GM12878 (cell line): ENCODE data around the gene TMEM63C. TPM values are rescaled to one million over a fixed set of nuclear protein-coding genes. Genes with fewer than 3 reads are reported as not detected.
"Not testable (repeated sequence)": the region's sequence is repeated elsewhere in the genome, so short reads cannot be mapped to it uniquely, and the experiment has no call there.

ENCODE experiments used
- ATAC-seq: fragments of 200-7000 bp; cut with Tn5 transposase; 3 replicates; pipeline ENCODE4 v1.9.1; 2020; ENCODE audit warnings: mild to moderate bottlenecking, moderate library complexity
- BruUV-seq: library from RNA; stranded (reverse); fragments of 400-500 nt; replicated peaks from 2 replicates; lab custom pipeline; 2021; lab: Mats Ljungman, UMichigan
- CTCF ChIA-PET: fragments of 300-600 bp; sonication (Branson Sonifier 250); formaldehyde crosslinking; extraction: SDS; loops from one replicate; lab custom pipeline; 2021; ENCODE audit warnings: inconsistent platforms; lab: Yijun Ruan, JAX
- POLR2A ChIA-PET: fragments of 350-600 bp; formaldehyde crosslinking; extraction: SDS; loops from one replicate; lab custom pipeline; 2021; ENCODE audit warnings: inconsistent platforms; lab: Charles Lee
- RAD21 ChIA-PET: fragments of 300-600 bp; sonication (Branson Sonifier 250); formaldehyde crosslinking; loops from one replicate; lab custom pipeline; 2023; ENCODE audit warnings: antibody characterized with exemption; ENCODE audit not compliant: unreplicated experiment; lab: Charles Lee
- SMC1A ChIA-PET: fragments of 300-600 bp; sonication (Branson Sonifier 250); formaldehyde crosslinking; loops from one replicate; lab custom pipeline; 2023; ENCODE audit not compliant: unreplicated experiment, uncharacterized antibody; lab: Charles Lee
- DNase-seq: peaks from one replicate; pipeline ENCODE4 v3.0.0-alpha.2; 2011; ENCODE audit warnings: low read depth, low spot score
- FAIRE-seq: peaks from 3 replicates; lab custom pipeline; 2011; peaks lifted over from hg19 to GRCh38; lab: Jason Lieb, UNC
- H2AFZ ChIP-seq: 2 replicates; pipeline ENCODE4 v1.6.0; 2011; ENCODE audit warnings: low read depth, low read length, control low read depth; ENCODE audit not compliant: control insufficient read depth
- H3K27ac ChIP-seq: 2 replicates; pipeline ENCODE4 v1.5.1; 2011; ENCODE audit warnings: control low read depth; ENCODE audit not compliant: control insufficient read depth, insufficient read depth
- H3K27me3 ChIP-seq, 2 experiments: replicated peaks in 1 of 2; 2 replicates each; pipeline versions ENCODE4 v1.6.0 to v1.6.1; 2011; ENCODE audit warnings: low read length in 1 of 2; ENCODE audit not compliant: control insufficient read depth in 2 of 2, insufficient read depth in 2 of 2
- H3K36me3 ChIP-seq, 2 experiments: 2 replicates each; pipeline ENCODE4 v1.5.1; 2011; ENCODE audit warnings: low read length in 1 of 2; ENCODE audit not compliant: control insufficient read depth in 2 of 2, insufficient read depth in 2 of 2
- H3K4me1 ChIP-seq: 2 replicates; pipeline ENCODE4 v1.6.1; 2011; ENCODE audit warnings: mild to moderate bottlenecking, low read length, moderate library complexity, mixed read lengths; ENCODE audit not compliant: control insufficient read depth, insufficient read depth
- H3K4me2 ChIP-seq: 2 replicates; pipeline ENCODE4 v1.6.0; 2011; ENCODE audit warnings: control low read depth; ENCODE audit not compliant: control insufficient read depth, insufficient read depth
- H3K4me3 ChIP-seq: fragments of 200-600 bp; sonication (generic); 2 replicates; pipeline ENCODE4 v1.5.1; 2016
- H3K79me2 ChIP-seq: 2 replicates; pipeline ENCODE4 v1.6.0; 2011; ENCODE audit warnings: low read length; ENCODE audit not compliant: control insufficient read depth, insufficient read depth
- H3K9ac ChIP-seq: 2 replicates; pipeline ENCODE4 v1.8.0; 2011; ENCODE audit warnings: low read length, control low read depth, mixed read lengths; ENCODE audit not compliant: control insufficient read depth, insufficient read depth
- H3K9me3 ChIP-seq: replicated peaks from 3 replicates; pipeline ENCODE4 v1.5.1; 2011; ENCODE audit warnings: mild to moderate bottlenecking, low read length; ENCODE audit not compliant: control insufficient read depth, insufficient read depth
- H4K20me1 ChIP-seq: 2 replicates; pipeline ENCODE4 v1.6.0; 2011; ENCODE audit not compliant: control insufficient read depth, insufficient read depth
- CBX3 ChIP-seq: fragments of 200-600 bp; sonication (generic); IDR thresholded peaks from 2 replicates; pipeline ENCODE4 v1.6.1; 2016; ENCODE audit warnings: low read depth, borderline replicate concordance
- EED ChIP-seq: sonication (generic); IDR thresholded peaks from 2 replicates; pipeline ENCODE4 v1.6.1; 2016; ENCODE audit warnings: antibody characterized with exemption, low read depth
- WGBS: methylation state at CpG from one replicate; pipeline ENCODE4 v1.1.6; 2016; ENCODE audit warnings: low lambda C conversion rate; ENCODE audit not compliant: insufficient replicate concordance, insufficient coverage; ENCODE audit errors: missing lambda C conversion rate; 5-methylcytosine and 5-hydroxymethylcytosine counted together
- in situ Hi-C: fragments of 300-500 bp; cut with MboI; formaldehyde crosslinking; loops from 9 replicates; pipeline ENCODE4 v1.14.3; 2018; ENCODE audit warnings: mixed read lengths
- intact Hi-C: fragments of 100-400 bp; cut with micrococcal nuclease; formaldehyde crosslinking; loops from one replicate; pipeline ENCODE4 v1.14.2; 2022; ENCODE audit not compliant: unreplicated experiment
- polyA plus RNA-seq, 11 experiments: library from polyadenylated mRNA; depleted of rRNA in 4 of 11; unstranded in 6 of 11; stranded (reverse) in 5 of 11; fragments of >200 nt; fragmentation: Nextera tagmentation in 4 of 11; fragmentation: Illumina TruSeq in 1 of 11; extraction: Ambion mirVana in 4 of 11; extraction: Trizol in 1 of 11; gene quantifications; 1 replicate in 1 of 11; 2 replicates in 10 of 11; pipeline versions ENCODE4 v1.2.1 to v1.2.3, GENCODE V29; 2011 to 2016; ENCODE audit warnings: inconsistent platforms in 2 of 11, missing spikeins in 2 of 11, low read depth in 1 of 11
- total RNA-seq, 4 experiments: library from RNA; depleted of rRNA in 3 of 4; stranded (reverse); fragments of >200 nt in 3 of 4; fragmentation: Illumina TruSeq in 1 of 4; extraction: Trizol in 1 of 4; gene quantifications; 2 replicates each; pipeline versions ENCODE4 v1.2.1 to v1.2.3, GENCODE V29; 2013 to 2021
- TF ChIP-seq, protein P1 (sequence below), 3 experiments: IDR thresholded peaks in 2 of 3; conservative IDR thresholded peaks in 1 of 3; 2 replicates each; pipeline ENCODE4 v1.5.1; 2011; ENCODE audit warnings: low read depth in 3 of 3, low read length in 3 of 3, mild to moderate bottlenecking in 3 of 3, control low read depth in 2 of 3, moderate library complexity in 2 of 3, inconsistent platforms in 1 of 3, mixed read lengths in 1 of 3; ENCODE audit not compliant: control insufficient read depth in 2 of 3, insufficient read depth in 1 of 3; ENCODE audit errors: extremely low read depth in 1 of 3
- TF ChIP-seq, protein P2 (sequence below): fragments of 450-650 bp; formaldehyde crosslinking; IDR thresholded peaks from 2 replicates; pipeline ENCODE4 v1.5.0; 2022; ENCODE audit warnings: mild to moderate bottlenecking, missing genetic modification characterization

The TMEM63C gene
- total and polyA plus RNA-seq, 10 of the 15 experiments (the other 5 are each of a cell fraction or from before 2014, with no cell fraction given) = 0.06 to 1.3 (median 0.39) TPM; not detected in 4

DNA sequence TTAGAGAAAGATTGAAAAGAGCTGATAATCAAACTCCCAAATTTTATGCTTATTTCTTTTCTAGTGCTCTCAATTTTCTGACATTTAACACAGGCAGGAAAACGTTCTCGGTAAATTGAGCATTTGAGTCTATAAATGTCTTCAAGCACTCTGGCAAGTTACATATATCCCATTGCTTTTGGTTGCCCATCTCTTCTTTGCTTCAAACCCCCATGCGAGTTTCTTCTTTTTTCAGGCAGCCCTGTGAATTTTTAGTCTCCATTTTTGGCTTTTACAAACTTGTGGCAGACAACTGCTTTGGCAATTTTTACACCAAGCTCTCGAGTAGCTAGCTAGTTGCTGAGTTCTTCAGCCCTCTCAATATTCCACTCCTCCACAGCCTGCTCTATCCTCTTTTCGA, 8.7 kb upstream of the TMEM63C start:
- ChIA-PET SMC1A (no interaction called here), RAD21 (no interaction called here), POLR2A (no interaction called here), CTCF (interaction anchor here (1.6 kb wide), 1 partner anchor 22 kb away, joined by 3 read pairs; no protein-coding TSS in a partner anchor)
- H3K4me1 ChIP-seq = no peaks in the 10 kb centered on the region
- no peak overlapping the region for H2AFZ ChIP-seq
- ATAC-seq (no peak), DNase-seq (no peak), FAIRE-seq (no peak)
- H3K9me3 ChIP-seq = no peaks in the 10 kb centered on the region; the same call in 1 of the 3 replicates
- H3K27ac ChIP-seq = no peak overlapping the region
- no peaks in the 10 kb centered on the region for H3K36me3 ChIP-seq
- no peak overlapping the region for H3K4me2 ChIP-seq
- BruUV-seq = no TSS peak
- no peaks in the 10 kb centered on the region for H4K20me1 ChIP-seq
- TF ChIP-seq EED = no peak
- no peak for TF ChIP-seq CBX3
- TF ChIP-seq, protein P1, sequence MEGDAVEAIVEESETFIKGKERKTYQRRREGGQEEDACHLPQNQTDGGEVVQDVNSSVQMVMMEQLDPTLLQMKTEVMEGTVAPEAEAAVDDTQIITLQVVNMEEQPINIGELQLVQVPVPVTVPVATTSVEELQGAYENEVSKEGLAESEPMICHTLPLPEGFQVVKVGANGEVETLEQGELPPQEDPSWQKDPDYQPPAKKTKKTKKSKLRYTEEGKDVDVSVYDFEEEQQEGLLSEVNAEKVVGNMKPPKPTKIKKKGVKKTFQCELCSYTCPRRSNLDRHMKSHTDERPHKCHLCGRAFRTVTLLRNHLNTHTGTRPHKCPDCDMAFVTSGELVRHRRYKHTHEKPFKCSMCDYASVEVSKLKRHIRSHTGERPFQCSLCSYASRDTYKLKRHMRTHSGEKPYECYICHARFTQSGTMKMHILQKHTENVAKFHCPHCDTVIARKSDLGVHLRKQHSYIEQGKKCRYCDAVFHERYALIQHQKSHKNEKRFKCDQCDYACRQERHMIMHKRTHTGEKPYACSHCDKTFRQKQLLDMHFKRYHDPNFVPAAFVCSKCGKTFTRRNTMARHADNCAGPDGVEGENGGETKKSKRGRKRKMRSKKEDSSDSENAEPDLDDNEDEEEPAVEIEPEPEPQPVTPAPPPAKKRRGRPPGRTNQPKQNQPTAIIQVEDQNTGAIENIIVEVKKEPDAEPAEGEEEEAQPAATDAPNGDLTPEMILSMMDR (IDR thresholded peaks at IDR 0.05 in 2 of 3, conservative IDR thresholded peaks at IDR 0.05 in 1 of 3; ENCODE audit: control insufficient read depth in 2 of 3, extremely low read depth in 1 of 3, insufficient read depth in 1 of 3, low read depth in 3 of 3, low read length in 3 of 3) = no peak
- TF ChIP-seq, protein P2, sequence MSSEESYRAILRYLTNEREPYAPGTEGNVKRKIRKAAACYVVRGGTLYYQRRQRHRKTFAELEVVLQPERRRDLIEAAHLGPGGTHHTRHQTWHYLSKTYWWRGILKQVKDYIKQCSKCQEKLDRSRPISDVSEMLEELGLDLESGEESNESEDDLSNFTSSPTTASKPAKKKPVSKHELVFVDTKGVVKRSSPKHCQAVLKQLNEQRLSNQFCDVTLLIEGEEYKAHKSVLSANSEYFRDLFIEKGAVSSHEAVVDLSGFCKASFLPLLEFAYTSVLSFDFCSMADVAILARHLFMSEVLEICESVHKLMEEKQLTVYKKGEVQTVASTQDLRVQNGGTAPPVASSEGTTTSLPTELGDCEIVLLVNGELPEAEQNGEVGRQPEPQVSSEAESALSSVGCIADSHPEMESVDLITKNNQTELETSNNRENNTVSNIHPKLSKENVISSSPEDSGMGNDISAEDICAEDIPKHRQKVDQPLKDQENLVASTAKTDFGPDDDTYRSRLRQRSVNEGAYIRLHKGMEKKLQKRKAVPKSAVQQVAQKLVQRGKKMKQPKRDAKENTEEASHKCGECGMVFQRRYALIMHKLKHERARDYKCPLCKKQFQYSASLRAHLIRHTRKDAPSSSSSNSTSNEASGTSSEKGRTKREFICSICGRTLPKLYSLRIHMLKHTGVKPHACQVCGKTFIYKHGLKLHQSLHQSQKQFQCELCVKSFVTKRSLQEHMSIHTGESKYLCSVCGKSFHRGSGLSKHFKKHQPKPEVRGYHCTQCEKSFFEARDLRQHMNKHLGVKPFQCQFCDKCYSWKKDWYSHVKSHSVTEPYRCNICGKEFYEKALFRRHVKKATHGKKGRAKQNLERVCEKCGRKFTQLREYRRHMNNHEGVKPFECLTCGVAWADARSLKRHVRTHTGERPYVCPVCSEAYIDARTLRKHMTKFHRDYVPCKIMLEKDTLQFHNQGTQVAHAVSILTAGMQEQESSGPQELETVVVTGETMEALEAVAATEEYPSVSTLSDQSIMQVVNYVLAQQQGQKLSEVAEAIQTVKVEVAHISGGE = no peak
- no peak overlapping the region for H3K4me3 ChIP-seq
- H3K79me2 ChIP-seq = no peaks in the 10 kb centered on the region
- in situ Hi-C loops = no loop called here
- no peaks in the 10 kb centered on the region for H3K27me3 ChIP-seq
- intact Hi-C loops = no loop called here
- WGBS = 48% methylated on average over 5 of the region's 5 CpGs
- no peak overlapping the region for H3K9ac ChIP-seq

DNA sequence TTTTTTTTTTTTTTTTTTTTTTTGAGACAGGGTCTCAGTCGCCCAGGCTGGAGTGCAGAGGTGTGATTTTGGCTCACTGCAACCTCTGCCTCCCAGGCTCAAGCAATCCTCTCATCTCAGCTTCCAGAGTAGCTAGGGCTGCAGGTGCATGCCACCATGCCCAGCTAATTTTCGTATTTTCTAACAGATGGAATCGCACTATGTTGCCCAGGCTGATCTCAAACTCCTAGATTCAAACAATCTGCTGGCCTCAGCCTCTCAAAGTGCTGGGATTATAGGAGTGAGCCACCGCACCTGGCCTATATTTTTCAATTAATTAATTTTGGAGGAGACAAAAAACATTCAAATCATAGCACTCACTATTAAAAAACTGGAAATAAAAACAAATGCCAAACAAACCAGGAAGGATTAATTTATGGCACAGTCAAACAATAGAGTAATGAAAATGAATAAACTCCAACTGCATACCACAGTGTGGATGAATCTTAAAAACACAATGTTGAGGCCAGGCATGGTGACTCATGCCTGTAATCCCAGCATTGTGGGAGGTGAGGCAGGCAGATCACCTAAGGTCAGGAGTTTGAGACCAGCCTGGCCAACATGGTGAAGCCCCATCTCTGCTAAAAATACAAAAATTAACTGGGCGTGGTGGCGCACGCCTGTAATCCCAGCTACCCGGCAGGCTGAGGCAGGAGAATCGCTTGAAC, 7.5 kb upstream of the TMEM63C start:
- H3K4me1 ChIP-seq, H2AFZ ChIP-seq, H4K20me1 ChIP-seq, H3K9ac ChIP-seq, POLR2A ChIA-PET, H3K36me3 ChIP-seq, FAIRE-seq, H3K27ac ChIP-seq, H3K79me2 ChIP-seq, RAD21 ChIA-PET, BruUV-seq, H3K4me2 ChIP-seq, H3K4me3 ChIP-seq, in situ Hi-C loops, intact Hi-C loops, SMC1A ChIA-PET, ATAC-seq, DNase-seq, H3K9me3 ChIP-seq, H3K27me3 ChIP-seq: not testable (repeated sequence)
- CTCF ChIA-PET = interaction anchor here (0.7 kb wide), 1 partner anchor 24 kb away, joined by 3 read pairs; no protein-coding TSS in a partner anchor
- WGBS = 67% methylated on average over 8 of the region's 9 CpGs
